Right lobe of liver (tissue), 6 donors: ENCODE results near the gene ATP6V1D. TPM values are rescaled to one million over a fixed set of nuclear protein-coding genes. Genes with fewer than 3 reads are reported as not detected.

Source experiments
- ATAC-seq, 4 donors: fragments of 200-7000 bp; cut with Tn5 transposase; one replicate each; pipeline ENCODE4 v1.9.1; 2020; ENCODE audit warnings: mild to moderate bottlenecking in 4 of 4, moderate library complexity in 4 of 4
- DNase-seq, 3 donors: peaks; one replicate each; pipeline ENCODE4 v3.0.0-alpha.2; 2020
- H3K27ac ChIP-seq, 3 donors: fragments of 200-600 bp; one replicate each; pipeline ENCODE4 v1.8.0; 2022
- H3K27me3 ChIP-seq, 2 donors: fragments of 200-600 bp; one replicate each; pipeline ENCODE4 v1.8.0; 2022
- H3K36me3 ChIP-seq, 4 donors: fragments of 200-600 bp; sonication (generic) in 1 of 4; one replicate each; pipeline versions ENCODE4 v1.5.1 to v1.8.0; 2017 to 2022; ENCODE audit warnings: control low read depth in 1 of 4
- H3K4me1 ChIP-seq, 4 donors: fragments of 200-600 bp; sonication (generic) in 1 of 4; one replicate each; pipeline versions ENCODE4 v1.5.1 to v1.8.0; 2017 to 2022; ENCODE audit warnings: control low read depth in 1 of 4
- H3K4me3 ChIP-seq, 3 donors: fragments of 200-600 bp; one replicate each; pipeline ENCODE4 v1.8.0; 2022
- H3K9me3 ChIP-seq, 4 donors: fragments of 200-600 bp; sonication (generic) in 1 of 4; one replicate each; pipeline versions ENCODE4 v1.5.1 to v1.8.0; 2017 to 2022; ENCODE audit warnings: control low read depth in 1 of 4
- POLR2A ChIP-seq: fragments of 450-650 bp; IDR thresholded peaks from one replicate; pipeline ENCODE4 v1.6.1; 2017; ENCODE audit warnings: antibody characterized with exemption, mild to moderate bottlenecking
- WGBS: methylation state at CpG from one replicate; pipeline ENCODE4 v1.1.6; 2018; ENCODE audit warnings: low coverage, low lambda C conversion rate; ENCODE audit not compliant: insufficient coverage; ENCODE audit errors: missing lambda C conversion rate; 5-methylcytosine and 5-hydroxymethylcytosine counted together
- intact Hi-C, 2 donors: fragments of 100-400 bp; cut with DNase I; formaldehyde crosslinking; loops; one replicate each; pipeline versions ENCODE4 v1.11.2 to v1.14.1; 2022
- total RNA-seq, 6 experiments: library from RNA; depleted of rRNA in 2 of 6; stranded (reverse); fragments of >200 nt in 2 of 6; fragmentation: NEBNext Ultra II Directional in 3 of 6; extraction: Animal tissue kit (Norgen Biotek cat#: 25700) in 3 of 6; gene quantifications; one replicate each; pipeline versions ENCODE4 v1.1.0 to v1.2.4, GENCODE V29; 2016 to 2023
- TF ChIP-seq, protein P1 (sequence below), 4 donors: fragments of 200-600 bp in 3 of 4; fragments of 450-650 bp in 1 of 4; IDR thresholded peaks; one replicate each; pipeline versions ENCODE4 v1.5.1 to v1.8.0; 2016 to 2022; ENCODE audit warnings: antibody characterized with exemption in 4 of 4, mild to moderate bottlenecking in 2 of 4
- donor health status: DM: no; HTN: yes; CAD: no.
- donor health status: DM: no; HTN: no; CAD: no.
- donor health status: DM: no; HTN: no; CAD: no.
- donor health status: DM: no; HTN: yes; CAD: no.
- donor health status: DM: no; HTN: yes; CAD: no.

The ATP6V1D gene
- total RNA-seq, 6 experiments from 2014 or later = 20.4 to 37.4 (median 27.9) TPM

DNA sequence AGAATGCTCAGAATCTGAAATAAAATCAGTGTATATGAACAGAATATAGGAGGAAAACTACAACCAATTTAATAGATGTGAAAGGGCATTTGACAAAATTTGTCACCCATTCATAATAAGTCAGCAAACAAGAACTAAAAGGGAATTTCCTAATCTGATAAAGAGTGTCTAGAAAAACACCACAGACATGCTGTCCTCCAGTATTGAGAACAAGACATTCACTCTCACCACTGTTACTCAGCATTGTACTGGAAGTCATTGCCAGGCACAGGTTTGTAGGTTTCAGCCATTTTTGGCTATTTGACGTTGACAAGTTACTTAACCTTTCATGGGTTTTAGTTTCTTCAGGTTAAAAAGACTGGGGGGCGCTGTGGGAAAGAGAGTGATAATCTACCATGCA is 13.7 kb upstream of the ATP6V1D start:
- H3K27ac ChIP-seq = no peak overlapping the region
- intact Hi-C loops = no loop called here
- WGBS = 74% methylated on average over 2 of the region's 2 CpGs
- DNase-seq (no peak), ATAC-seq (peak in 1 of 4 donors; percentile 42)
- peaks cover 6 to 69% (median 20%) of the 10 kb centered on the region in 4 donors for H3K36me3 ChIP-seq
- H3K9me3 ChIP-seq = no peaks in the 10 kb centered on the region
- peaks cover 0 to 6% (median 0%) of the 10 kb centered on the region in 4 donors for H3K4me1 ChIP-seq
- H3K4me3 ChIP-seq = no peak overlapping the region
- H3K27me3 ChIP-seq = no peaks in the 10 kb centered on the region
- TF ChIP-seq, protein P1, sequence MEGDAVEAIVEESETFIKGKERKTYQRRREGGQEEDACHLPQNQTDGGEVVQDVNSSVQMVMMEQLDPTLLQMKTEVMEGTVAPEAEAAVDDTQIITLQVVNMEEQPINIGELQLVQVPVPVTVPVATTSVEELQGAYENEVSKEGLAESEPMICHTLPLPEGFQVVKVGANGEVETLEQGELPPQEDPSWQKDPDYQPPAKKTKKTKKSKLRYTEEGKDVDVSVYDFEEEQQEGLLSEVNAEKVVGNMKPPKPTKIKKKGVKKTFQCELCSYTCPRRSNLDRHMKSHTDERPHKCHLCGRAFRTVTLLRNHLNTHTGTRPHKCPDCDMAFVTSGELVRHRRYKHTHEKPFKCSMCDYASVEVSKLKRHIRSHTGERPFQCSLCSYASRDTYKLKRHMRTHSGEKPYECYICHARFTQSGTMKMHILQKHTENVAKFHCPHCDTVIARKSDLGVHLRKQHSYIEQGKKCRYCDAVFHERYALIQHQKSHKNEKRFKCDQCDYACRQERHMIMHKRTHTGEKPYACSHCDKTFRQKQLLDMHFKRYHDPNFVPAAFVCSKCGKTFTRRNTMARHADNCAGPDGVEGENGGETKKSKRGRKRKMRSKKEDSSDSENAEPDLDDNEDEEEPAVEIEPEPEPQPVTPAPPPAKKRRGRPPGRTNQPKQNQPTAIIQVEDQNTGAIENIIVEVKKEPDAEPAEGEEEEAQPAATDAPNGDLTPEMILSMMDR (IDR thresholded peaks at IDR 0.05) = no peak
- TF ChIP-seq POLR2A = no peak

DNA sequence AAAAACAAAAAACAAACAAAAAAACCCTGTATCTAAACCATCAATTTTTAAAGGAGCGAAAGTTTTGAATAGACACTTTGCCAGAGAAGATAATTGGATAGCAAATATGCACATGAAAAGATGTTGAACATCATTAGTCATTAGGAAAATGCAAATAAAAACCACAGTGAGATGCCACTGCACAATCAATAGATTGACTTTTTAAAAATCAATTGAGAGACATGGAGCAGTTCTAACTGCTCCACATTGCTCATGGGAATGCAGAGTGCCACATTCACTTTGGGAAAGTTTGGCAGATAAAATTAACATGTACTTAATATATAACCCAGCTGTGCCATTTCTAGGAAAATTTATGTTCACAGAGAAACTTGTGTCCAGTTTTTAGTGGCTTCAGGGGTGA is 13.2 kb upstream of the ATP6V1D start:
- ATAC-seq (peak in 1 of 4 donors; percentile 76), DNase-seq (no peak)
- intact Hi-C loops = no loop called here
- H3K27ac ChIP-seq = no peak overlapping the region
- H3K36me3 ChIP-seq = peaks cover 6 to 69% (median 20%) of the 10 kb centered on the region in 4 donors
- WGBS = 67% methylated on average over 1 of the region's 1 CpG
- no peaks in the 10 kb centered on the region for H3K9me3 ChIP-seq
- no peak overlapping the region for H3K4me3 ChIP-seq
- TF ChIP-seq, protein P1 (IDR thresholded peaks at IDR 0.05) = no peak
- TF ChIP-seq POLR2A = no peak
- no peaks in the 10 kb centered on the region for H3K27me3 ChIP-seq
- H3K4me1 ChIP-seq = peaks cover 0 to 6% (median 0%) of the 10 kb centered on the region in 4 donors

GRCh38 chr14:67371247-67372148 is 11.9 kb upstream of the ATP6V1D start:
- Histone ChIP-seq H3K27ac (no peak overlapping the region), H3K4me3 (no peak overlapping the region), H3K36me3 (peaks cover 0 to 68% (median 20%) of the 10 kb centered on the region in 4 donors), H3K9me3 (no peaks in the 10 kb centered on the region), H3K27me3 (no peaks in the 10 kb centered on the region), H3K4me1 (peaks cover 0 to 6% (median 0%) of the 10 kb centered on the region in 4 donors)
- intact Hi-C loops = no loop called here
- DNase-seq (no peak), ATAC-seq (no peak)
- TF ChIP-seq POLR2A = no peak
- TF ChIP-seq, protein P1 (IDR thresholded peaks at IDR 0.05) = no peak
- 94% methylated on average over 4 of the region's 4 CpGs for WGBS

DNA sequence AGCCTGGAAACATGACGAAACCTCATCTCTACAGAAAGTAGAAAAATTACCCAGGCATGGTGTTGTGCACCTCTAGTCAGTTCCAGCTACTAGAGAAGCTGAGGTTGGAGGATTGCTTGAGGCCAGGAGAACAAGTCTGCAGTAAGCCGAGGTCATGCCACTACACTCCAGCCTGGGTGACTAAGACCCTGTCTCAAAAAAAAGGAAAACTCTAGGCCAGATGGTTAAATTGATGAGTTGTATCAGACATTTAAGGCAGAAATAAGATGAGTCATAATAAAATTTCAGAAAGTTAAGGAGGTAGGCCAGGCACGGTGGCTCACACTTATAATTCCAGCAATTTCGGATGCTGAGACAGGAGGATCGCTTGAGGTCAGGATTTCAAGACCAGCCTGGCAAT is 11.2 kb upstream of the ATP6V1D start:
- WGBS = 94% methylated on average over 5 of the region's 5 CpGs
- ATAC-seq (no peak), DNase-seq (no peak)
- intact Hi-C loops = no loop called here
- Histone ChIP-seq H3K36me3 (peaks cover 4 to 68% (median 20%) of the 10 kb centered on the region in 4 donors), H3K27me3 (no peaks in the 10 kb centered on the region), H3K27ac (no peak overlapping the region), H3K4me3 (no peak overlapping the region), H3K4me1 (peaks cover 0 to 6% (median 0%) of the 10 kb centered on the region in 4 donors), H3K9me3 (no peaks in the 10 kb centered on the region)
- TF ChIP-seq, protein P1 (IDR thresholded peaks at IDR 0.05) = no peak
- TF ChIP-seq POLR2A = no peak
